Ishikawa (cell line): ENCODE data around the gene CYP2W1.

Experiments
- CEBPB ChIP-seq: IDR thresholded peaks from 2 replicates; pipeline ENCODE4 v1.6.1; 2012
- CREB1 ChIP-seq: IDR thresholded peaks from 2 replicates; pipeline ENCODE4 v1.6.1; 2012; ENCODE audit warnings: low read depth
- EGR1 ChIP-seq: IDR thresholded peaks from 2 replicates; pipeline ENCODE4 v1.6.1; 2012
- EP300 ChIP-seq: IDR thresholded peaks from 2 replicates; pipeline ENCODE4 v1.6.1; 2012; ENCODE audit warnings: borderline replicate concordance
- FOXM1 ChIP-seq: IDR thresholded peaks from 2 replicates; pipeline ENCODE4 v1.6.1; 2012; ENCODE audit warnings: low read depth, borderline replicate concordance
- NFIC ChIP-seq: IDR thresholded peaks from 2 replicates; pipeline ENCODE4 v1.6.1; 2012
- RAD21 ChIP-seq: IDR thresholded peaks from 2 replicates; pipeline ENCODE4 v1.6.1; 2012; ENCODE audit warnings: low read depth
- TAF1 ChIP-seq: IDR thresholded peaks from 2 replicates; pipeline ENCODE4 v1.6.1; 2012; ENCODE audit warnings: low read depth, mild to moderate bottlenecking
- TCF12 ChIP-seq: IDR thresholded peaks from 2 replicates; pipeline ENCODE4 v1.6.1; 2012; ENCODE audit warnings: low read depth
- TEAD4 ChIP-seq: IDR thresholded peaks from 2 replicates; pipeline ENCODE4 v1.6.1; 2012
- YY1 ChIP-seq: IDR thresholded peaks from 2 replicates; pipeline ENCODE4 v1.6.1; 2012; ENCODE audit warnings: low read depth
- ZBTB7A ChIP-seq: IDR thresholded peaks from 2 replicates; pipeline ENCODE4 v1.6.1; 2012; ENCODE audit warnings: low read depth
- TF ChIP-seq, protein P1 (sequence below): IDR thresholded peaks from 2 replicates; pipeline ENCODE4 v1.6.1; 2012; ENCODE audit warnings: low read depth, mild to moderate bottlenecking
- TF ChIP-seq, protein P2 (sequence below): IDR thresholded peaks from 2 replicates; pipeline ENCODE4 v1.6.1; 2012
- TF ChIP-seq, protein P3 (sequence below): IDR thresholded peaks from 2 replicates; pipeline ENCODE4 v1.6.1; 2012

The CYP2W1 gene

DNA sequence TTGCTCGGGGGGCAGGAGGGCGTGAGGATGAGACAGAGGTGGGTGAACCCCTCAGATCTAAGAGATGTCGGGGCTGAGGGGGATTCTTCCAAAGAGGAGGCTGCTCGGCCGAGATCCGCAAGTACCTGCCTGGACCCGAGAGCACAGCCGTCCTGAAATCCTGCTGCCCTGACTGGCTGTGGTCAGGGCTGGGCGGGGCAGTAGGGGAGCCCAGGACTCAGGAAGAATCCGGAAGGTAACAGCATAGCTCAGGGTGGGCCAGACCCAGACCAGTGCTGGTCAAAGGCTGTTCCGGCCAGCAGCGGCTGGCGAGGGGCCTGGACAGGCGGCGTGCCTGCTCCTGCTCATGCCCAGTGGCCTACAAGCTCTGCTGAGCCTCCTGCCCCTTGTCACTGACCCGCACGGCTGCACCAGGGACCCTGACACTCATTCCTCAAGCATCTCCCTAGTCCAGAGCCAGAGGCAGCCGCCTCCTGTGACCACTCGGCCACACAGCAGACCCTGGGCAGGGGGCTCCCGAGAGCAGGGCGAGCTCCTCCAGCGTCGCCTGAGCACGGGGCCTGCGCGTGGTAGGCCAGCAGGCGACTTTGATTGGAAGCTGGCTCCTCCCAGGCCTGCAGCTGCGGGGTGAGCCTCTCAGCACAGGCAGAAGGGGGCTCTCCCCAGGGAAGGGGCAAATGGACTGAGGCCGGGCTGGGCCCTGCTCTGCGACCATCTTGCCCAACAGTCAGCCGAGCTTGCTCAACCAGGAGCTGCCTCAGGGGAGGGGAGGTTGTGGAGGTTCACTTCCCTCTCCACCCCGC lies 25.4 kb upstream of the CYP2W1 start:
- TF ChIP-seq EGR1, result no peak
- TF ChIP-seq, protein P1, sequence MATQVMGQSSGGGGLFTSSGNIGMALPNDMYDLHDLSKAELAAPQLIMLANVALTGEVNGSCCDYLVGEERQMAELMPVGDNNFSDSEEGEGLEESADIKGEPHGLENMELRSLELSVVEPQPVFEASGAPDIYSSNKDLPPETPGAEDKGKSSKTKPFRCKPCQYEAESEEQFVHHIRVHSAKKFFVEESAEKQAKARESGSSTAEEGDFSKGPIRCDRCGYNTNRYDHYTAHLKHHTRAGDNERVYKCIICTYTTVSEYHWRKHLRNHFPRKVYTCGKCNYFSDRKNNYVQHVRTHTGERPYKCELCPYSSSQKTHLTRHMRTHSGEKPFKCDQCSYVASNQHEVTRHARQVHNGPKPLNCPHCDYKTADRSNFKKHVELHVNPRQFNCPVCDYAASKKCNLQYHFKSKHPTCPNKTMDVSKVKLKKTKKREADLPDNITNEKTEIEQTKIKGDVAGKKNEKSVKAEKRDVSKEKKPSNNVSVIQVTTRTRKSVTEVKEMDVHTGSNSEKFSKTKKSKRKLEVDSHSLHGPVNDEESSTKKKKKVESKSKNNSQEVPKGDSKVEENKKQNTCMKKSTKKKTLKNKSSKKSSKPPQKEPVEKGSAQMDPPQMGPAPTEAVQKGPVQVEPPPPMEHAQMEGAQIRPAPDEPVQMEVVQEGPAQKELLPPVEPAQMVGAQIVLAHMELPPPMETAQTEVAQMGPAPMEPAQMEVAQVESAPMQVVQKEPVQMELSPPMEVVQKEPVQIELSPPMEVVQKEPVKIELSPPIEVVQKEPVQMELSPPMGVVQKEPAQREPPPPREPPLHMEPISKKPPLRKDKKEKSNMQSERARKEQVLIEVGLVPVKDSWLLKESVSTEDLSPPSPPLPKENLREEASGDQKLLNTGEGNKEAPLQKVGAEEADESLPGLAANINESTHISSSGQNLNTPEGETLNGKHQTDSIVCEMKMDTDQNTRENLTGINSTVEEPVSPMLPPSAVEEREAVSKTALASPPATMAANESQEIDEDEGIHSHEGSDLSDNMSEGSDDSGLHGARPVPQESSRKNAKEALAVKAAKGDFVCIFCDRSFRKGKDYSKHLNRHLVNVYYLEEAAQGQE, result no peak
- TF ChIP-seq ZBTB7A, result peak; percentile 15; the same call in 1 of the 2 replicates
- TF ChIP-seq RAD21, result no peak
- TF ChIP-seq CEBPB, result no peak
- TF ChIP-seq NFIC, result no peak
- no peak for TF ChIP-seq CREB1
- TF ChIP-seq YY1, result no peak

DNA sequence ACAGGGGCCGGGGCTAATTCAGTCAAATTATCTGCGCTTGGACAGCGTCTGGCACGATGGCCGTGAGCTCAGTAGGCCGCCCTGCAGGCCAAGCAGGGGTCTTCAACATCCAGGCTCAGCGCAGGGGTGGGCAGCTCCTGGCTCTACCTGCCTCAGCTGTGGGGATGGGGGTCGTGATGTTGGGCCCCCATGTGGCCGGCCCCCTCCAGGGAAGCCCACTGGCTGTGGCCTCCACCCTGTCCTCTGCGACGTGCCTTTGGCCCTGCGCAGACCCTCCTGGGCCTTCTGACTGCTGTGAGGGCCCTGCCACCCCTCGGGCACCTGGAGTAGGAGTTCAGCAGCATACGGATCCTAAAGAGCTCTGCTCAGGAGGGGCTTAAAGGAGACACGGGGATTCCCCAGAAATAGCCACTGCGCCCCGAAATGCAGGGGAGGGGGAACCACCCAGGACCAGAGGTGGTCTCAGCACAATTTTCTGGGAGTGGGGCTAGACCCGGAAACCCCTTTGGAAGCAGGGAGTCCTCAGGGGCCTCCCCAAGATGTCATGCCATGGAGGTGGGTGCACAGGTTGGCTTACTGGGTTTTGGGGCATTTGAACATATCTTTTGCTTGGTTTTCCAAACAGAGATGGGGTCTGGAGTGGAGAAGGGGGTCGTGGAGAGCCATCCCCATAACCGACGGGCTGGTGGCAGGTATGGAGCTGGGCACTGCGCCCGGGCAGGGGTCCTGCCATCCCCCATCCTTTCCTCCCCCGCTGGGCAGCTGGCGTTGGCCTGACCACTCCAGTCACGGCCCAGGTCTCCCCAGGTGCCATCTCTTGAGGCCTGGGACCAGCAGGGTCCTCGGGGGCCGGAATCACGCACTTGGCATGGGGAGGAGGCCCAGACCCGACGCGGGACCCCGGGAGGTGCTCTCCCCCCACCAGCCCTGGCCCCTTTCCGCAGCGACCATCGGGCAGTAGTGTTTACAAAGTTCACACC lies 24.5 kb upstream of the CYP2W1 start:
- TF ChIP-seq, protein P2, sequence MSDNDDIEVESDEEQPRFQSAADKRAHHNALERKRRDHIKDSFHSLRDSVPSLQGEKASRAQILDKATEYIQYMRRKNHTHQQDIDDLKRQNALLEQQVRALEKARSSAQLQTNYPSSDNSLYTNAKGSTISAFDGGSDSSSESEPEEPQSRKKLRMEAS, result no peak
- no peak for TF ChIP-seq TCF12
- TF ChIP-seq CREB1, result no peak
- TF ChIP-seq YY1, result no peak
- no peak for TF ChIP-seq NFIC
- TF ChIP-seq, protein P1, result no peak

DNA sequence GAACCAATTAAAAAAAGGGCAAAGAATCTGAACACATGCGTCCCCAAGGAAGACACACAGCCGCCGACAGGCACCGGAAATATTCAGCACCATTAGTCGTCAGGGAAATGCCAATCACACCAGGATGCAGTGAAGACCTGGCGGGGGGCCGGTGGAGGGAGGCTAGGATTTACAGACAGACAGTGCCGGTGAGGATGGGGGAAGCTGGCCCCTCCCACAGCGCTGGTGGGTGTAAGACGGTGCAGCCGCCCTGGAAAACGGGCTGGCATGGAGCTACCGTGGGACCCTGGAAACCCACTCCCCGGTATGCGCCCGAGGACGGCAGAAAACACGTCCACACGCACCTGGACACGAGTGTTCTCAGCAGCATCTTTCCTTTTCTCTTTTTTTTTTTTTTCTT lies 23.7 kb upstream of the CYP2W1 start:
- no peak for TF ChIP-seq TEAD4
- no peak for TF ChIP-seq RAD21
- no peak for TF ChIP-seq CEBPB
- TF ChIP-seq FOXM1, result no peak
- TF ChIP-seq YY1, result no peak
- TF ChIP-seq CREB1, result no peak
- TF ChIP-seq, protein P2, result no peak
- TF ChIP-seq EP300, result no peak
- no peak for TF ChIP-seq TAF1
- no peak for TF ChIP-seq ZBTB7A
- TF ChIP-seq, protein P1, result no peak
- no peak for TF ChIP-seq EGR1
- no peak for TF ChIP-seq TCF12
- TF ChIP-seq, protein P3, sequence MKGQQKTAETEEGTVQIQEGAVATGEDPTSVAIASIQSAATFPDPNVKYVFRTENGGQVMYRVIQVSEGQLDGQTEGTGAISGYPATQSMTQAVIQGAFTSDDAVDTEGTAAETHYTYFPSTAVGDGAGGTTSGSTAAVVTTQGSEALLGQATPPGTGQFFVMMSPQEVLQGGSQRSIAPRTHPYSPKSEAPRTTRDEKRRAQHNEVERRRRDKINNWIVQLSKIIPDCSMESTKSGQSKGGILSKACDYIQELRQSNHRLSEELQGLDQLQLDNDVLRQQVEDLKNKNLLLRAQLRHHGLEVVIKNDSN, result no peak
- TF ChIP-seq NFIC, result no peak

DNA sequence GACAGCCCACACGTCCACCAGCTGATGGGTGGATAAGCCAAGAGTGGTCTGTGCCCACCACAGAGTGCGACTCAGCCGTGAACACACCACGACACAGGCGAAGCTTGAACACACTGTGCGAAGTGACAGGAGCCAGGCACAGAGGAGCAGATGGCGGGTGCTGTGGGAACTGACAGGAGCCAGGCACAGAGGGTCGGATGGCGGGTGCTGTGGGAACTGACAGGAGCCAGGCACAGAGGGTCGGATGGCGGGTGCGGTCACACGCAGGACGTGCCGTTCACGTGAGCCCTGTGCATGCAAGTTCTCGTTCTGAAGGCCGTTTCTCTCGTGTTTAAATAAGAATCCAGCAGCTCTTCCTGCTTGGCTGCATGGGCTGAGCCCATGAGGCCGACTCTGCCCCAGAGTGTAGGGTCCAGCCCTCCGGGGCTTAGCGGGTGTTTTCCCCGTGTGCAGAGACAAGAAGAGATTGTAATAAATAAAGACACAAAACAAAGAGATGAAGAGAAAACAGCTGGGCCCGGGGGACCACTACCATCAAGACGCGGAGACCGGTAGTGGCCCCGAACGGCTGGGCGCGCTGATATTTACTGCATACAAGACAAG lies 22.6 kb upstream of the CYP2W1 start:
- TF ChIP-seq, protein P2, result no peak
- TF ChIP-seq, protein P3, result no peak
- TF ChIP-seq FOXM1 (no peak), ZBTB7A (no peak), EGR1 (no peak), RAD21 (no peak), CREB1 (no peak), TCF12 (no peak), YY1 (no peak), TAF1 (no peak), TEAD4 (no peak), NFIC (no peak), EP300 (no peak), CEBPB (no peak)
- TF ChIP-seq, protein P1, result no peak
